Islet of Langerhans (tissue), 1 donor: ENCODE measurements around the gene SHANK2.

Experiments used
- FAIRE-seq: peaks from one replicate; lab custom pipeline; 2011; peaks lifted over from hg19 to GRCh38; lab: Jason Lieb, UNC

Gene SHANK2

GRCh38 chr11:71269603-71270511 lies 17.5 kb upstream of the SHANK2 start:
- FAIRE-seq, result no peak

GRCh38 chr11:71268706-71269321 lies 16.4 kb upstream of the SHANK2 start:
- FAIRE-seq, result no peak

DNA sequence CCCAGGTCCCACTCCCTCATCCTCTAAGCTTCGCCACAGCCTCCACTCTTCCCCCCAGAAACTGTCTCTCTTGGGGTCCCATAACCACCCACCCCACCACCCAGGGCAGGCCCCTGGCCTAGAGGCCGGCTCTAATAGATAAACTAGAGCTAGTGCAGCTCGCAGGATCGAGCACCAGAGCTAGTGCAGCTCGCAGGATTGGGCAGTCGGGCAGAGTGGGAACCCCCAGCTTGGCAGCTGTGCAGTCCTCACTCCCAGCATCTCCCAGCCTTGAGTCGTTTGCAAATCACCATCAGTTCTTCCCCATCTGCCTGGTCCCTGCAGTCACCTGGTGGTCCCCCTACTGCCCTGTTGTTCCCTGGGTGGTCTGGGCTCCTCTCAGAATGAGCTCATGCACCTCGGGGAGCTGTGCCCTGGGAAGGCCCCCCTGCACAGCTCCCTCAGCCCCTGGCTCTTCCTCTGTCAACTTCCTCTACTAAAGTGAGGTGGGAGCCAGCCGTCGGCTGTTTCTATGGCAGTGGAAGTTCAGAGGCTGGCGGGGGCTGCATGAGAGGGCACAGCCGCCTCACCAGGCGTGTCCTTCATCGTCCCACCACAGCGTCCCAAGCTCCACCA lies 15.5 kb upstream of the SHANK2 start:
- no peak for FAIRE-seq

- FAIRE-seq, result no peak
Measured at GRCh38 chr11:71266114-71266833, 13.9 kb upstream of the SHANK2 start.

DNA sequence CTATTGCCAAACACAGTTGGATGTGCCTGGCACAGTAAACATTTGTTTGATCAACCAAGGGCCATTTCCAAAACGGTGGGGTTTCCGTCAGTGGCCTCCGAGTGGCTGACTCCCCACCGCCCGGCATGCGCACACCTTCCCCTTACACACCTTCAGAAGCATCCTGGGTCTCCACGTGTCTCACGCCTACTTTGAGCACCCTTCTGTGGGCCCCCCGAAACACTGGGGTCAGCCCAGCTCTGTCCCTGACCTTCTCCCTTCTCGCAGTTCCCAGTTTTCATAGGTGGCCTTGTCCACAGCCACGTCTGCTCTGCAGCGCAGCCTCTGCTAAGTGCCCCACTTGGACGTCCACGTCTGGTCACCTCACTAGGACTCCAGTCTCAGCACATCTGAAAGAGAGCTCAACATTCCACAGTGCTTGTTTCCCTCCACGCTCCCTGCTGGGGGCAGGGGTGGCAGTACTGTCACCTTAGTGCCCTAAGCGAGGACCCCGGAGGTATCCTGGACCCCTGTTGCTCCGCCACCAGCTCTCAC lies 13.2 kb upstream of the SHANK2 start:
- FAIRE-seq, result no peak

GRCh38 chr11:71263386-71263785 lies 11.0 kb upstream of the SHANK2 start:
- no peak for FAIRE-seq

GRCh38 chr11:71255800-71256479 lies 3.6 kb upstream of the SHANK2 start:
- no peak for FAIRE-seq

DNA sequence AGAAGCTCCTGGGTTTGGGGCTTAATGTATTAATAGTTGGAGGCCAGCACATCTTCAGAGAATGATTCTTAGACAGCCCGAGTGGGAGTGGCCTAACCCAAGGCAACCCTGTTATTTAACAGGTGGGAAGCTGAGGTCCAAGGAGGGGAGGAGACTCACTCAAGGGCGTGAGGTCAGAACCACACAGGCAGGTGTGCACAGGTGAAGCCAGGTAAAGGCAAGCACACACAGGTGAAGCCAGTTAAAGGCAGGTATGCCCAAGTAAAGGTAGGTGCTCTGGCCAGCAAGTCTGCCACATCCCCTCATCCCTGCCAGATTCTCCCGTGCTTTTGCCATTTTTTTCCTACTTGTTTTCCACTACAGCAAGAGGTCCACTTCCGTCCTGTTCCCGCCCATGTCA lies 2.9 kb upstream of the SHANK2 start:
- no peak for FAIRE-seq

- FAIRE-seq, result no peak
Measured at GRCh38 chr11:71253794-71254193, 1.4 kb upstream of the SHANK2 start.

DNA sequence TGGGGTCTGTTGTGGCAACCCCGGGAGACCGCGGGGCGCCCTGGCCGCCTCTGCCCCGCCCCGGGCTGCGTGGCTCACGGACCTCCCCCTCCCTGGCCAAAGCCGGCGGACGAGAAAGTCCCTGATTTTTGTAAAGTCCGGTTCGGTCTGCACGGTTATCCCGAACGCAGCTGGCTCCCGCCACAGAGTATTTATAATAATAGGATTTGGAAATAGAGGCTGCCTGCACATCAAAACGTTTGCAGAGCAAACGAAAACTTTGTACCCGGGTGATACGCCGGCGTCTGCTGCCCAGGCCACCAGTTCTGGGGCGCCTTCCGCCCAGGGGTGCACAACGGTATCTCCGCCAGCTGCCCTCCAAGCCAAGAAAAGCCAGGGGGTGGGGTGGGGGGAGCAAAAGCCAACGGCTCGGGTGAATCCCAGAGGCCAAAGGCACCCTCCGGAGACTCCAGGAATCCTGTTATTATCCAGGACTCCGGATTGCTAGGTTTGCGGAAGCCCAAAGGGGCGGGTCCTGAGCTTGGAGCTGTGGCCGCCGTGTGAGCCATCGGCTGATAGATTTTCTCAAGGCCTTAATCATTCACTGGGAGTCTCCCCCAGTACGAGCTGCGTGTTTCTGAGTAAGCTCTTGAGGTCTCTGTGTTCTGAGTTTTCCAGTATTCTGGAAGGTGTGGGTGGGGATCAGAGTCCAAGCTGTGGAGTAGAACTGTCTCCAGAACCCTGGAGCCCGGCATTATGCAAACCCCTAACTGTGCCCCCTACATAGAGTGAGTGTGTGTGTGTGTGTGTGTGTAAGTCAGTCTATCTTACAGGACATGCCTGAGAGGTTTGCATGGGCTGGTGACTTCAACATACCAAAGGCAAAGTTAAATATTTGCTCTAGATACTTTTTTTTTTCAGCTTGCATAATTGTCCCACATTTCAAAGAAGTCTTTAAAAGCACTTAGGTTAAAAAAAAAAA lies 673 bp upstream of the SHANK2 start:
- FAIRE-seq, result no peak

DNA sequence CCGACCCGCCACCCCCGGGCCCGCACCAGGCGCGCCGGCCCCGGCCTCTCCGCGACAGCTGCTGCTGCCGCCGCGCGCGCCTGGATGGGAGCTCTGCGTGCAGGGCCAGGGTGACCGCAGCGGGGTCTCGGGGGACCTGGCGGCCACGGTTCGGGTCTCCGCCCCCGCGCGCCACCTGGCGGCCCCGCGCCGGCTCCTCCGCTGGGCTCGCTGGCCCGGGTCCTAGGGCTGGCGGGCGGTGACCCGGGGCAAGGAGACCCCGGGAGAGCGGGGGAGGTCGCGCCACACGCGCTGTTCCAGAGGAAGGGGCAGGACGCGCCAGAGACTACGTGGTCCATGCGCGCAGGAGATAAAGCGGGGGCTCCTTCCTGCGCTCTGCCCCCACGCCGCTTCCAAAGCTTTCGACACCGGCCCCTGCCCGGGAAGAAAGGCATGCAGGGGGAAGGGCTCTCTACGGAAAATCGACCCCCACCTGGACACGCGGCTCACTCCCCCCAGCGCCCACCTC lies 562 bp downstream of the SHANK2 start:
- FAIRE-seq, result no peak

GRCh38 chr11:71251151-71251721 lies 1.1 kb downstream of the SHANK2 start:
- no peak for FAIRE-seq

GRCh38 chr11:71250523-71251150 lies 1.7 kb downstream of the SHANK2 start:
- FAIRE-seq, result no peak

- no peak for FAIRE-seq
Measured at GRCh38 chr11:71249301-71249700, 3.1 kb downstream of the SHANK2 start.

GRCh38 chr11:71248656-71249055 lies 3.7 kb downstream of the SHANK2 start:
- no peak for FAIRE-seq

DNA sequence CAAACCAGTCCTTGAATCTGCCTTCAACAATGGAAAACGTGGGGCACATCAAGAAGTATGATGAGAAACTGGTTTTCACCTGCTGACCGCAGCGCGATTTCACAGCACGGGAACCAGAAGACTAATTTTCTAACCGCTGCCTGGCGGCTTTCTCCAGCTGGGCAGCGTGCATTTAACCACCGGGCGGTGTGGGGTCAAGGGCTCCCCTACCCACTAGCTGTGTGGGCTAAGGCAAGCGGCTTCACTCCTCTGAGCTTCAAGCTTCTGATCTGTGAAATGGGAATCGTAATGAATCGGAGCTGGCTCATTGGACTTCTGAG lies 4.2 kb downstream of the SHANK2 start:
- FAIRE-seq, result no peak

GRCh38 chr11:71247551-71248250 lies 4.7 kb downstream of the SHANK2 start:
- FAIRE-seq, result no peak

DNA sequence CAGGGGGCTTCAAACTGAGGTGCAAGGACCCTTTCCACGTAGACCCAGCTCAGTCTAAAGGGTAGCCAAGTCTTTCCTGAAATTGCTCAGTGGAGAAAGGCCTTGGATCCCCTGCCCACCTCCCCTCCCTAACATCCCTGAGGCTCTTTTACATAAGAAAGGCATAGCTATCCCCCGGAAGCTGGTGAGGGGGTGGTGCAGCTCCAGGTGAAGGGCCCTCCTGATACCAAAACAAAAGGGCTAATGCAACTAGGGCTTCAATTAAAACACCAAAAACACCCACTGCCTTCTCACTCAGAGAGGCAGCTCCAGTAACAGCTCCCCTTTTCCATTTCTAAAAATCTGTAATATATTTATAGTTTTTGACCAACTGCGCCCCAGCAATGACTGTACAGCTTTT lies 5.8 kb downstream of the SHANK2 start:
- no peak for FAIRE-seq
